Uterus (tissue), 2 donors: ENCODE results near the gene DENND4B.
"Not testable (repeated sequence)": the region's sequence is repeated elsewhere in the genome, so short reads cannot be mapped to it uniquely, and the experiment has no call there.

ENCODE experiments used
- CTCF ChIP-seq, 4 experiments: fragments of 200-600 bp in 2 of 4; fragments of 450-650 bp in 2 of 4; sonication (generic) in 2 of 4; IDR thresholded peaks; one replicate each; pipeline ENCODE4 v1.5.1; 2016 to 2019; ENCODE audit warnings: antibody characterized with exemption in 4 of 4, mild to moderate bottlenecking in 2 of 4, moderate library complexity in 1 of 4
- POLR2A ChIP-seq, 2 donors: fragments of 450-650 bp; IDR thresholded peaks; one replicate each; pipeline ENCODE4 v1.6.1; 2016; ENCODE audit warnings: antibody characterized with exemption in 2 of 2, mild to moderate bottlenecking in 1 of 2, moderate library complexity in 1 of 2

DNA sequence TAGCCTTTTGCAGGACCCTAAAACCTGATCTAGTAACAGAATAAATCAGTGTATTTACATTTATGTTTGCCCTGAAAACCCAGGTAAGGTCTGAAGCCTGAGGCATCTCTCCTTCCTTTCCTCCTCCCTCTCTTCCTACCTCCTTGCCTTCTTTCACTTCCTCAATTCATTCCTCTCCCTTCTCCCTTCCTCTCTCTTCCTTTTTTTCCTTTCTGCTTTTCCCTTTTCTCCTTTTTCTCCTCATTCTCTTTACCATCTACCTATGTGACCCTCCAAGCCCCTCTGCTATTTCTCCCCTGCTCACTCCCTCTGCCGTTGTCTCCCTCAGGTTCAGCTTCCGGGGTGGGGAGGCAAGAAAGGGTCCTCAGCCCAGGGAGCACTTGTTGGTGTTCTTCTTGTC is 35.2 kb upstream of the DENND4B start:
- TF ChIP-seq POLR2A, CTCF (IDR thresholded peaks at IDR 0.05): not testable (repeated sequence)
